DND-41 (cell line): ENCODE results near the gene SAMD4A.
"Not testable (repeated sequence)": the region's sequence is repeated elsewhere in the genome, so short reads cannot be mapped to it uniquely, and the experiment has no call there.

Experiments used
- ATAC-seq: fragments of 200-7000 bp; cut with Tn5 transposase; 3 replicates; pipeline ENCODE4 v1.9.1; 2021; ENCODE audit warnings: low read depth; ENCODE audit not compliant: insufficient read depth
- DNase-seq: peaks from one replicate; pipeline ENCODE4 v3.0.0-alpha.2; 2020
- H2AFZ ChIP-seq: 2 replicates; pipeline ENCODE4 v1.6.0; 2012; ENCODE audit warnings: low read depth, low read length
- H3K27ac ChIP-seq: 2 replicates; pipeline ENCODE4 v1.5.1; 2012; ENCODE audit warnings: low read length, inconsistent platforms
- H3K27me3 ChIP-seq: fragments of 200-600 bp; sonication (generic); 2 replicates; pipeline ENCODE4 v1.6.0; 2012; ENCODE audit warnings: low read length, mild to moderate bottlenecking, inconsistent platforms; ENCODE audit not compliant: insufficient read depth, poor library complexity
- H3K36me3 ChIP-seq: 2 replicates; pipeline ENCODE4 v1.5.1; 2012; ENCODE audit warnings: low read length, inconsistent platforms; ENCODE audit not compliant: insufficient read depth
- H3K4me1 ChIP-seq: 2 replicates; pipeline ENCODE4 v1.5.1; 2012; ENCODE audit warnings: mild to moderate bottlenecking, low read length; ENCODE audit not compliant: insufficient read depth
- H3K4me2 ChIP-seq: 2 replicates; pipeline ENCODE4 v1.6.0; 2012; ENCODE audit warnings: mild to moderate bottlenecking, moderate library complexity, low read length, inconsistent platforms; ENCODE audit not compliant: insufficient read depth
- H3K4me3 ChIP-seq, 2 experiments: fragments of 200-600 bp in 1 of 2; shearing (Covaris generic) in 1 of 2; 2 replicates each; pipeline ENCODE4 v1.5.1; 2012 to 2016; ENCODE audit warnings: inconsistent platforms in 2 of 2, low read length in 2 of 2, mild to moderate bottlenecking in 2 of 2, low read depth in 1 of 2, moderate library complexity in 1 of 2
- H3K79me2 ChIP-seq: 2 replicates; pipeline ENCODE4 v1.6.0; 2012; ENCODE audit warnings: low read length, inconsistent platforms; ENCODE audit not compliant: insufficient read depth
- H3K9ac ChIP-seq: 2 replicates; pipeline ENCODE4 v1.6.0; 2012; ENCODE audit warnings: low read depth, mild to moderate bottlenecking, inconsistent platforms, low read length, moderate library complexity
- H3K9me3 ChIP-seq: 2 replicates; pipeline ENCODE4 v1.5.1; 2012; ENCODE audit warnings: low read length, moderate library complexity, mild to moderate bottlenecking, inconsistent platforms; ENCODE audit not compliant: insufficient read depth, severe bottlenecking
- H4K20me1 ChIP-seq: 2 replicates; pipeline ENCODE4 v1.6.0; 2012; ENCODE audit warnings: low read length; ENCODE audit not compliant: insufficient read depth
- CTCF ChIP-seq: IDR thresholded peaks from 2 replicates; pipeline ENCODE4 v1.5.1; 2012; ENCODE audit warnings: borderline replicate concordance, low read length, moderate library complexity, mild to moderate bottlenecking; ENCODE audit not compliant: poor library complexity, severe bottlenecking; ENCODE audit errors: extremely low read depth
- EZH2 ChIP-seq: IDR thresholded peaks from 3 replicates; pipeline ENCODE4 v1.6.1; 2012; ENCODE audit warnings: borderline replicate concordance, low read depth, mild to moderate bottlenecking, moderate library complexity, low read length, inconsistent platforms; ENCODE audit not compliant: severe bottlenecking

SAMD4A gene

DNA sequence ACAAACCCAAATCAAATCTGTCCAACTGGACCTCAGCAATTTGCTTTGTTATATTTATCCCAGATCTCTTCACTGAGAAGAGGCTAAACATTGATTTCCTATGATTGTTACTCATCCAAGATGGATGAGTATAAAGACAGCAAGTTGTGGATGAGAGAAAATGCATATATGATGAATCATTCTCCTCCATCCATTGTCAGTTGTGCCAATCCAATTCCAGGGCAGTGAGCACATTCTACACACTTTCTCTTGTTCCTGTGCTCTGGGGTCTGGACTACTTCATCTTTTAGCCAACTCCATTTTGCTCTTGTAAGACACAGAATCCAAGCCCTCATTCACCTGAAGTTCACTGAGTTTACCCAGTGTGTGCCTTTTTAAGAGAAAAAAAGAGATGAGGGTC is 230.0 kb downstream of the SAMD4A start:
- Histone ChIP-seq H3K27ac (no peak overlapping the region), H3K9me3 (peaks cover 2% of the 10 kb centered on the region), H3K27me3 (peaks cover 4% of the 10 kb centered on the region), H3K4me1 (no peaks in the 10 kb centered on the region), H3K4me2 (no peak overlapping the region), H3K79me2 (no peaks in the 10 kb centered on the region), H3K9ac (no peak overlapping the region), H3K4me3 (no peak overlapping the region), H3K36me3 (no peaks in the 10 kb centered on the region), H4K20me1 (no peaks in the 10 kb centered on the region), H2AFZ (no peak overlapping the region)
- DNase-seq (no peak), ATAC-seq (no peak)
- TF ChIP-seq CTCF (no peak), EZH2 (no peak)

GRCh38 chr14:54797556-54797955 is 230.6 kb downstream of the SAMD4A start:
- H3K9me3 ChIP-seq, result peaks cover 2% of the 10 kb centered on the region
- H3K4me3 ChIP-seq, result no peak overlapping the region
- H3K4me2 ChIP-seq, result no peak overlapping the region
- no peaks in the 10 kb centered on the region for H4K20me1 ChIP-seq
- no peak overlapping the region for H2AFZ ChIP-seq
- no peak overlapping the region for H3K27ac ChIP-seq
- TF ChIP-seq CTCF (no peak), EZH2 (no peak)
- no peak for ATAC-seq
- H3K27me3 ChIP-seq, result peaks cover 4% of the 10 kb centered on the region
- no peak for DNase-seq
- H3K9ac ChIP-seq, result no peak overlapping the region
- no peaks in the 10 kb centered on the region for H3K79me2 ChIP-seq
- no peaks in the 10 kb centered on the region for H3K36me3 ChIP-seq
- no peaks in the 10 kb centered on the region for H3K4me1 ChIP-seq

- Histone ChIP-seq H3K4me3 (no peak overlapping the region), H3K79me2 (no peaks in the 10 kb centered on the region), H3K27ac (no peak overlapping the region), H3K27me3 (peaks cover 4% of the 10 kb centered on the region), H4K20me1 (no peaks in the 10 kb centered on the region), H3K9me3 (peaks cover 2% of the 10 kb centered on the region), H3K36me3 (no peaks in the 10 kb centered on the region), H3K9ac (no peak overlapping the region), H3K4me2 (no peak overlapping the region), H3K4me1 (no peaks in the 10 kb centered on the region), H2AFZ (no peak overlapping the region)
- DNase-seq (no peak), ATAC-seq (no peak)
- TF ChIP-seq CTCF (no peak), EZH2 (no peak)
These were observed 231.1 kb downstream of the SAMD4A start for GRCh38 chr14:54797986-54798385.

DNA sequence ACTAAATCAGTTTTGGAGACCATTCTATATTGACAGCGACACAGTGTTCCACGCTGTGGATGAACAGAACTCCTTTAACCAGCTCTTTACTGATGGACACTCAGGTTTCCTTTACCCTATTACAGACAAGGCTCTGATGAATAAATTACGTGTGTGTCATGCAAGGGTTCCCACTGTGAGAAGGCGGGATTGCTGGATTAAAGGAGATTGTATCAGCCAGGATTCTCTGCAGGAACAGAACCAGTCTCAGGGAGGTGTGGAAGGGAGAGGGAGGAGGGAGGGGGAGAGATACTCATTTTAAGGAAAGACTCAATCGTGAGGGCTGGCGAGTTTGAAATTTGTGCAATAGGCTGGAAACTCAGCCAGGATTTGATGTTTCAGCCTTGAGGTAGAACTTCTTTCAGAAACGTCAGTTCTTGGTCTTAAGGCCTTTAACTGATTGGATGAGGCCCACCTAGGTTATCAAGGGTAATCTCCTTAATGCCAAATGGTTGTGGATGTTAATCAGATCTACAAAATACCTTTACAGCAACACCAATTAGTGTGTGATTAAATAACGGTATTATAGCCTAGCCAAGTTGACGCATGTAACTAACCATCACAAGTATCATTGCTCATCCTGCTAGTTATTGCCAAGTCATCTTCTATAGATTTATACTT is 231.7 kb downstream of the SAMD4A start:
- no peaks in the 10 kb centered on the region for H4K20me1 ChIP-seq
- H3K4me1 ChIP-seq, result no peaks in the 10 kb centered on the region
- H3K9me3 ChIP-seq, result peaks cover 2% of the 10 kb centered on the region
- no peak overlapping the region for H3K4me2 ChIP-seq
- ATAC-seq, result no peak
- no peaks in the 10 kb centered on the region for H3K79me2 ChIP-seq
- DNase-seq, result no peak
- no peak overlapping the region for H3K27ac ChIP-seq
- peaks cover 4% of the 10 kb centered on the region for H3K27me3 ChIP-seq
- H3K36me3 ChIP-seq, result no peaks in the 10 kb centered on the region
- no peak overlapping the region for H3K9ac ChIP-seq
- TF ChIP-seq CTCF (no peak), EZH2 (no peak)
- no peak overlapping the region for H2AFZ ChIP-seq
- no peak overlapping the region for H3K4me3 ChIP-seq

GRCh38 chr14:54801482-54801881 is 234.6 kb downstream of the SAMD4A start:
- H3K79me2 ChIP-seq, DNase-seq, H3K27ac ChIP-seq, H2AFZ ChIP-seq, H3K27me3 ChIP-seq, H3K4me2 ChIP-seq, H3K4me1 ChIP-seq, ATAC-seq, H3K9me3 ChIP-seq, H3K9ac ChIP-seq, H4K20me1 ChIP-seq, H3K36me3 ChIP-seq, H3K4me3 ChIP-seq: not testable (repeated sequence)
